Right atrium auricular region (tissue), 2 donors: Measurements from ENCODE around the gene RSRC1. TPM values are rescaled to one million over a fixed set of nuclear protein-coding genes. Genes with fewer than 3 reads are reported as not detected.

Source experiments
- DNase-seq: peaks from one replicate; pipeline ENCODE4 v3.0.0-alpha.2; 2019; ENCODE audit warnings: low spot score
- H3K27ac ChIP-seq, 2 donors: fragments of 200-600 bp; sonication (generic); 1 replicate in 1 of 2; 2 replicates in 1 of 2; pipeline ENCODE4 v1.5.1; 2016 to 2019
- H3K27me3 ChIP-seq, 2 donors: fragments of 200-600 bp; sonication (generic); one replicate each; pipeline versions ENCODE4 v1.5.1 to v1.6.0; 2017 to 2019
- H3K36me3 ChIP-seq: fragments of 200-600 bp; sonication (generic); one replicate; pipeline ENCODE4 v1.5.1; 2016
- H3K4me1 ChIP-seq, 2 donors: fragments of 200-600 bp; sonication (generic); one replicate each; pipeline versions ENCODE4 v1.5.1 to v1.6.0; 2017 to 2019
- H3K4me3 ChIP-seq, 2 donors: fragments of 200-600 bp; sonication (generic); 1 replicate in 1 of 2; 2 replicates in 1 of 2; pipeline ENCODE4 v1.5.1; 2017 to 2019; ENCODE audit warnings: mild to moderate bottlenecking in 1 of 2, moderate library complexity in 1 of 2
- H3K9me3 ChIP-seq, 2 donors: fragments of 200-600 bp; sonication (generic); one replicate each; pipeline ENCODE4 v1.5.1; 2019
- total RNA-seq, 2 donors: library from RNA; depleted of rRNA; stranded (reverse); fragments of >200 nt; gene quantifications; one replicate each; pipeline ENCODE4 v1.1.0, GENCODE V29; 2016
- TF ChIP-seq, protein P1 (sequence below), 2 donors: fragments of 200-600 bp; sonication (generic); IDR thresholded peaks; one replicate each; pipeline ENCODE4 v1.5.1; 2019; ENCODE audit warnings: antibody characterized with exemption in 2 of 2

RSRC1 gene
- total RNA-seq, 2 donors from 2014 or later: 24.8 to 42.5 TPM

DNA sequence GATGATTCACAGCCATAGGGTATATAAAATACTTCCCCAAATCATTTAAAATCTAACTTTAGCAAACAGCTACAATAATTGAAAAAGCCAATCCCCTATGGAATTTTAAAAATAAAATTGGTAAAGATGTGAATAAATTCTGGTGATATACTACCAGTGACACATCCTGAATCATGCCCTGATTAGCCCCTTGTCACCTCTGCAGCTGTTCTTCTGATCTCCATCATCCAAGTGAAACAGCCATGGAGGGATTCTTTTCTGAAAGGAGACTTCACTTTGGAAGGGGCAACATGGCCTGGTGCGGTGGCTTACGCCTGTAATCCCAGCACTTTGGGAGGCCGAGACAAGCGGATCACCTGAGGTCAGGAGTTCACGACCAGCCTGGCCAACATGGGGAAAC lies 345.5 kb downstream of the RSRC1 start:
- Histone ChIP-seq H3K36me3 (no peaks in the 10 kb centered on the region), H3K9me3 (no peaks in the 10 kb centered on the region), H3K27me3 (no peaks in the 10 kb centered on the region), H3K4me3 (no peak overlapping the region), H3K27ac (no peak overlapping the region), H3K4me1 (no peaks in the 10 kb centered on the region)
- DNase-seq: no peak
- TF ChIP-seq, protein P1, sequence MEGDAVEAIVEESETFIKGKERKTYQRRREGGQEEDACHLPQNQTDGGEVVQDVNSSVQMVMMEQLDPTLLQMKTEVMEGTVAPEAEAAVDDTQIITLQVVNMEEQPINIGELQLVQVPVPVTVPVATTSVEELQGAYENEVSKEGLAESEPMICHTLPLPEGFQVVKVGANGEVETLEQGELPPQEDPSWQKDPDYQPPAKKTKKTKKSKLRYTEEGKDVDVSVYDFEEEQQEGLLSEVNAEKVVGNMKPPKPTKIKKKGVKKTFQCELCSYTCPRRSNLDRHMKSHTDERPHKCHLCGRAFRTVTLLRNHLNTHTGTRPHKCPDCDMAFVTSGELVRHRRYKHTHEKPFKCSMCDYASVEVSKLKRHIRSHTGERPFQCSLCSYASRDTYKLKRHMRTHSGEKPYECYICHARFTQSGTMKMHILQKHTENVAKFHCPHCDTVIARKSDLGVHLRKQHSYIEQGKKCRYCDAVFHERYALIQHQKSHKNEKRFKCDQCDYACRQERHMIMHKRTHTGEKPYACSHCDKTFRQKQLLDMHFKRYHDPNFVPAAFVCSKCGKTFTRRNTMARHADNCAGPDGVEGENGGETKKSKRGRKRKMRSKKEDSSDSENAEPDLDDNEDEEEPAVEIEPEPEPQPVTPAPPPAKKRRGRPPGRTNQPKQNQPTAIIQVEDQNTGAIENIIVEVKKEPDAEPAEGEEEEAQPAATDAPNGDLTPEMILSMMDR (IDR thresholded peaks at IDR 0.05): no peak

DNA sequence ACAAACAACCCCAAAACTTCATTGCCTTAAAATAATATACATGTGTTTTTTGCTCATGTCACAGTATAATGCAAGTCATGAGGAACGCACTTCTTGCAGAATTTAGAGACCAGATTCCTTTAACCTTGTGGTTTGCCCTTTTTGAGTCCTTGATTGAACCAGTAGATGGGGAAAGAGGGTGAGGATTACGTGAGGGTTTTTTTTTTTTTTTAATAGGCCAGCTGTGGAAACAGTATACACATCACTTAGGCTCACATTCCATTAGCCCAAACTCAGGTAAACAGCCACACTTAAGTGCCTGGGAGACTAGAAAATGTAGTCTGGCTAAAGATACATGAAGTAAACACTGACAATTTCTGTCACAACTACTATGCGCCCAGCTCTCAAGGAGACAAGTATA lies 346.2 kb downstream of the RSRC1 start:
- Histone ChIP-seq H3K4me1 (no peaks in the 10 kb centered on the region), H3K27me3 (no peaks in the 10 kb centered on the region), H3K9me3 (no peaks in the 10 kb centered on the region), H3K4me3 (no peak overlapping the region), H3K27ac (no peak overlapping the region), H3K36me3 (no peaks in the 10 kb centered on the region)
- TF ChIP-seq, protein P1 (IDR thresholded peaks at IDR 0.05): no peak
- DNase-seq: no peak

DNA sequence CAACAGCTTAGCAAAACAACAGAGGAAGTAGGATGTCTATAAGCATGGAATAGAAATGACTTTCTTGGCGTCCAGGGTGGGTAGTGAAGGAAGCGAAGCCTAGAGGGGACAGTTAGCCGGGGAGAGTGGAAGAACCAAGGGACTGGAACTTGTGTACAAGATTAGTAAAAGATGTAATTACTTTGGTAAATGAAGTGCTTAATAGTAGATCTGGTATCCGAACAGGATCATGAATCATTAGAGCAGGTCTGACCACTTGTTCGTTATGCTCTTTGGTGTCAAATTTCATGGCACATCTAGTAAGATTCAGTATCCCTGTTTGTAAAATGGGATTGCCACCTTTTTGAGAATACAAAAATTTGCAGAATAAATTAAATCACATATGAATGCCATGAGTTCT lies 348.6 kb downstream of the RSRC1 start:
- no peaks in the 10 kb centered on the region for H3K9me3 ChIP-seq
- no peak for DNase-seq
- H3K27ac ChIP-seq: no peak overlapping the region
- no peaks in the 10 kb centered on the region for H3K27me3 ChIP-seq
- H3K4me1 ChIP-seq: no peaks in the 10 kb centered on the region
- H3K36me3 ChIP-seq: no peaks in the 10 kb centered on the region
- TF ChIP-seq, protein P1 (IDR thresholded peaks at IDR 0.05): no peak
- H3K4me3 ChIP-seq: no peak overlapping the region

DNA sequence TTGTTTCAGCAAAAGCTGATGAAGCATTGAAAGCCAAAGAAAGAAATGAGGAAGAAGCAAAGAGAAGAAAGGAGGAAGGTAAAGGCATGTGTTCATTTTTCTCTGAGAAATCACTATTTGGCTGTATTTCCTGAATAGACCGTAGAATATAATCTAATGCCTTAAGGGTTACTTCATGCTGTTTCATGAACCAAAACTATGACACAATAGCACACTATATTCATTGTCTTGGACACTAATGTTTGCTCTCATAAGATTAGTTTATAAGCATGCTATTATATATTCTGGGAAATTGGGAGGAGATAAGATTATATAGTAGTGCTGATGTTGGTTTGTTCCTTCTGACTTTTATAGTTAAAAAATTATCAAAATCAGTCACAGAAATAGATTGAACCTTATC lies 351.0 kb downstream of the RSRC1 start:
- Histone ChIP-seq H3K27ac (no peak overlapping the region), H3K36me3 (no peaks in the 10 kb centered on the region), H3K9me3 (no peaks in the 10 kb centered on the region), H3K27me3 (no peaks in the 10 kb centered on the region), H3K4me3 (no peak overlapping the region), H3K4me1 (no peaks in the 10 kb centered on the region)
- TF ChIP-seq, protein P1 (IDR thresholded peaks at IDR 0.05): no peak
- DNase-seq: no peak

DNA sequence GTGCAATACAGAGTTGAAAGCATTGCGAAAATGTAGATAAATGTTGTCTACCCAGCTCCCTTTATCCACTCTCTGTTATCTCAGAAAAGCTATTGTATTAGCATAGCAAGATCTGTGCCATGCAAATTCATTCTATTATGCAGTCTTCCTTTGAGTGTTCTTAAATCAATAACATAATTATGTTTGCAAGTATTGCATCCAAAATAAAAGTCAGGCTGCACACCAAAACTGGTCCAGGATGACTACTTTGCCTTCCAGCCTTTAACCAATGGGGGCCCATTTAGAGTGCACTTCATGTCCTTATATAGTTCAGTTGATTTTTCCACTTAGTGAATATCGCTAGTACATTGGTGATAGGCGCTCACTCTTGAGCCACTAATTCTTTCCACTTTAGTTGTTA lies 353.7 kb downstream of the RSRC1 start:
- no peaks in the 10 kb centered on the region for H3K4me1 ChIP-seq
- no peak overlapping the region for H3K27ac ChIP-seq
- no peak for DNase-seq
- H3K4me3 ChIP-seq: no peak overlapping the region
- H3K27me3 ChIP-seq: no peaks in the 10 kb centered on the region
- H3K36me3 ChIP-seq: no peaks in the 10 kb centered on the region
- H3K9me3 ChIP-seq: no peaks in the 10 kb centered on the region
- TF ChIP-seq, protein P1 (IDR thresholded peaks at IDR 0.05): no peak

DNA sequence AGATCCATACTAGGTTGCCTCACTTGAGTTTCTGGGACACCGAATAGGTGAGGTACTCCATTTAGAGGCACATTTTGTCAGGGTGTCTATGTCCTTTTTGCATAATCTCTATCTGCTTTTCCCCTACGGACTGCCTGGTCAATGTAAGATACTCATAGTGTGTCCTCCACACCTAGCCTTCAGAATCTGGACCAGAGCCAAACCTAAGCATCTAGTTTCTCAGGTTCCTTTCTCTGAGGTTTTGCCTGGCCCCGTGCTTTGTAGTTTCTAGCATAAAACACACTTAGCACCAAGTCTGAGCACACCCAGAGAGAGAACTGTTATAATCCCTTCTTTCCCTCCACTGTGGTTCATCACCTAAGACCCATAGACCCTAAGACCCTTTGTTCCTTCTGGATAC lies 355.2 kb downstream of the RSRC1 start:
- H3K27ac ChIP-seq: no peak overlapping the region
- no peaks in the 10 kb centered on the region for H3K9me3 ChIP-seq
- no peaks in the 10 kb centered on the region for H3K27me3 ChIP-seq
- no peaks in the 10 kb centered on the region for H3K4me1 ChIP-seq
- no peak overlapping the region for H3K4me3 ChIP-seq
- no peak for DNase-seq
- TF ChIP-seq, protein P1 (IDR thresholded peaks at IDR 0.05): no peak
- H3K36me3 ChIP-seq: no peaks in the 10 kb centered on the region
